ENCODE measurements around the gene RSAD1.

Gene RSAD1

DNA sequence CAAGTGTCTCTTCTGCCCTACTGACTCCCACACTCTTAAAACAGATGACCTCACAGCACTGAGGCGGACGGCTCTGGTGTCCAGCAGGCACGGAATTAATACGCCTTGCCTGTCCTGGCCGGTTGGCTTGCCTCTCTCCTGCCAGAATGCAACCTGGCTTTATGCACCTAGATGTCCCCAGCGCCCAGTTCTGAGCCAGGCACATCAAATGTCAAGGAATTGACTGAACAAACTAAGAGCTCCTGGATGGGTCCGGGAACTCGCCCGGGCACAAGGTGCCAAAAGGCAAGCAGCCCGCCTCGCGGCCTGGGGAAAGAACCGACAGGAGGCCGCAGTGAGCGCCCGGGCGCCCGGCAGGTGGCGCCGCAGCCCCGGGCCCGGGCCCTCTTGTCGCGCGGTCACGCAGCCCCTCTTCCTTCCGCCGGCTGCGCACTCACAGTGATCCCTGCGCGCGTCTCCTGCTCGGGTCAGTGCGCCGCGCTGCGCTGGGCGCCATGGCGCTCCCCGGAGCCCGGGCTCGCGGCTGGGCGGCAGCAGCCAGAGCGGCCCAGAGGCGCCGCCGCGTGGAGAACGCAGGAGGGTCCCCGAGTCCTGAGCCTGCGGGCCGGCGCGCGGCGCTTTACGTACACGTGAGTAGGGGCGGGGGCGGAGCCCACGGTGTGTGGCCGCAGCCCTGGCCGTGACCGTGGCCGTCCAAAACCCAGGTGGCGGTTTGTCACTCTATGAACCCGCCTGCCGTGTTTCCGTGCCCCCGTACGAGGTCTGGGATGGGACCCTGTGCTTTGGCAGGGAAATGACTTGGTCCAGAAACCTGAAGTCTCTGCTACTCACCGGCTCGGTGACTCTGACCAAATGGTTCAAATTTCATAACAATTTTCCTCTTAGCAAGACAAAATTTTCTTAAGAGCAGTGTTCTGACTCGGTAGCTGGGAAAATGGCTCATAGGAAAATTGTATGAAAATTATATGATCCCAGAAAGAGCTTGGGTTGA is at the start of gene RSAD1:
TSS of gene RSAD1 (plus strand) at position 470 of the 991 bp plus-strand sequence. CDS start at position 495, 25 bp downstream.
- DNase-seq = peak; percentile 89

GRCh38 chr17:50429793-50430192 is 48.9 kb upstream of the RSAD1 start:
- no peak for DNase-seq

DNA sequence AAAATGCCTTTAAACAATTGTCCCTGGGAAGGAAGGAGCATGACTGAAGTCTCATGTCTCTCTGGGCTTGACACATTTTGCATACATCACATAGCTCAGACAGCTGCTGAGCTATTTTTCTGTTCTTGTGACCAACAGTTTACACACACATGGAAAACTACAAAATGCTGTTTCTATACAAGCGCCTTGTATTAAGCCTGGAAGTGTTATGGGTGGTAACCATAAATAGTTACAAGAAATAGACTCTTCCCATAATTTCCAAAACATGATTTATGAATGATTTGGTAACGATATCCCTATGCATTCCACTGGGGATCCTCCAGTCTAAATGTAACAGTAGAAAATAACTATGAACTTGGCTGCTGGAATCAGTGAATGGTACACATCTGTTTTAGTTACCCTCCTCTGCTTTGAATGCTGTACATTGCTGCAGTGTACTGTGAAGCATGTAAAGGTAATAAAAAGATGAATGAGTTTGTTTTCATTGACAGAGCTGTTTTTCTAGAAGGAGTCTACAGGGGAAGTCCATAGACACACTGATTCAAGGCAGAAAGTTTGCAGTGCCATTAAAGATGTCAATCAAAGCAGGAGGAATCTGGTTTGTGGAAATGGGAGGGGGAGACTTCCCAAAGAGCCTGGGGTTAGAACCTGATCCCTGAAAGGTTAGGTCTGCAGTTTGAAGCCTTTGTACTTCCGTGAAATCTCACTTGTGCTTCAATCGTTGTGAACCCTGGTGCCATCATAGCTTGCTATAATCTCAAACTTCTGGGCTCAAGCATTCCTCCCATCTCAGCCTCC is 47.6 kb upstream of the RSAD1 start:
- DNase-seq = no peak

GRCh38 chr17:50432125-50432762 is 46.4 kb upstream of the RSAD1 start:
- DNase-seq = no peak

DNA sequence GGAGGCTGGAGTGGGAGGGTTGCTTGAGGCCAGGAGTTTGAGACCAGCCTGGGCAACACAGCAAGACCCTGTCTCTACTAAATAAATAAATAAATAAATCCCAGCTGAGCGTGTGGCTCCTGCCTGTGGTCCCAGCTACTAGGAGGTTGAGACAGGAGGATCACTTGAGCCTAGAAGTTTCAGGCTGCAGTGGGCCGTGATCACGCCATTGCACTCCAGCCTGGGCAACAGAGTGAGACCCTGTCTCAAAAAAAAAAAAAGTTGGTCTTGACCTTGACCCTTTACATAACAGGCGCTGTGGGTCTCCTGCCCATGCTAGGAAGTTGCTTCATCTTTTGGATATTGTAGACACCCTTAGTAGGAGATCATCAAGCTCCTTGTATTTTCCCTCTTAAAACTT is 41.3 kb upstream of the RSAD1 start:
- no peak for DNase-seq

- DNase-seq = no peak
These were observed 39.7 kb upstream of the RSAD1 start for GRCh38 chr17:50439008-50439407.

DNA sequence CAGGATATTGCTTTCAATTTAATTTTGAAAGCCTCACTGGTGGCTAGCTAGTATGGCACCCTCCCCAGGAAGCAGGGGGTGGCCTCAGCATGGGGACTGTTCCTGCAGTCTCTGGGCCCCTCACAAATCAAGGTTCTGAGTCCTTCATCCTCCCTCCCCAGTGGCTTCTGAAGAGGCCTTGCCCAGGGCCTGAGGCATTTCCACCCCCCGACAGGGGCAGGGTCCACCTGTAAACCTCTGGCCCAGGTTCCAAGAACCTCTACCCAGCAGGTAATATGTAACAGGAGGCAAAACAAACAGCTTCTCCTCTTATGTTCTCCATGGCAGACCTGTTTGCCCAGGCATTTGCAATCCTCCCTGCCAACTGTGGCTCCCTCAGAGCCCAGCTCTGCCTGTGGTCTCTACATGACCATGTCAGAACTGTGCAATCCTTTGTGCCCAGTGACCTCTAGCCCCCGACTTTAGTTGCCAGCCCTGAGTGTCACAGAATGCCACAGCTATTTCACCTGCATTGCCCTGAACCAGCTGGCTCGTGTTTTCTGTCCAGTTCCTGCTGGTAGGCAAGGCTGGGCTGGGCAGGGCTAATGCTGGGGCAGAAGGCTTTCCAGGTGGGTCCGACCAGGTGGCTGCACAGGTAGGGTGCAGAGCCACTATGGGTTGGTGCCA is 38.4 kb upstream of the RSAD1 start:
- no peak for DNase-seq

- DNase-seq = no peak
These were observed 37.5 kb upstream of the RSAD1 start for GRCh38 chr17:50440838-50441829.

GRCh38 chr17:50443505-50443974 is 35.1 kb upstream of the RSAD1 start:
- no peak for DNase-seq

GRCh38 chr17:50444841-50445715 is 33.6 kb upstream of the RSAD1 start:
- no peak for DNase-seq

GRCh38 chr17:50445730-50446325 is 32.8 kb upstream of the RSAD1 start:
- no peak for DNase-seq

- DNase-seq = no peak
These were observed 30.6 kb upstream of the RSAD1 start for GRCh38 chr17:50447870-50448595.

DNA sequence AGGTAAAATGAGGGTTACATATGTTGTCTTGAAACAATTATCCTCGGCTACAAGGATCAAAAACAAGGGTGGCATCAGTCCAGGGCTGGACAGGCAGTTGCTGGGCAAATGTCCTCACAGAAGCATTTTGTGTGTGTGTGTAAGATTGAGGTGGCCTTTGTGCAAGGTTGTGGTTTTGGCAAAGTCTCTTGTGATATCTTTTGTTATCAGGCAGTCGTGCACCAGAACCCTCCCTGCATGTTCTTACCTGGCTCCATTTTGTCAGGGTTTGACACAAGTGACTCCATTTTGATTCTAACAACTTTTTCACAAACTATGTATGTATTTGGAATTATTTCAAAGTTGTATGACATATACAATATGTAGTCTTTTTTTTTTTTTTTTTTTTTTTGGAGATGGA is 30.0 kb upstream of the RSAD1 start:
- no peak for DNase-seq

DNA sequence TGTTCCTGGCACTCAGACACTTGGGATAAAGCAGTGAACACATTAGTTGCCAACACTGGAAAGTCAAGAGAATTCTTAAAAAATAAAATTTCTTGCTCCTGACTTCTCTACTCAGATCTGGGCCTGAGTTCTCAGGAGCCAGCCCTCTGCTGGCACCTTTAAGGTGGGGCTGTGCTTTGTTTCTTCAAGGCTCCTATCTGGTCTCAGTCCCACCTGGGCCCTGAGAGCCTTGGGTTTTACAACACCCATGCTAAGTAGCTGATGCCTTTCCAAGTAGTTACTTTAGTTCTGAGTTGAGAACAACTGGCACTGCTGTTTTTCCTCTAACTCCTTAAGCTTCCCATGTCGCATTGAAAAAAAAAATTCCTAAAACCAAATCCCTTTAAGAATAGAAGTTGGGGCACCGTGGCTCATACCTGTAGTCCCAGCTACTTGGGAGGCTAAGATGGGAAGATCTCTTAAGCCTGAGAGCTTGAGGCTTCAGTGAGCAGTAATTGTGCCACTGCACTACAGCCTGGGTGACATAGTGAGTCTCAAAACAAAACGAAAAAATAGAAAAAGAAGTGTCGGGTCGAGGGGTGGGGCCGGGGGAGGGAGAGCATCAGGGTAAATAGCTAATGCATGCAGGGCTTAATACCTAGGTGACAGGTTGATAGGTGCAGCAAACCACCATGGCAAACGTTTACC is 26.6 kb upstream of the RSAD1 start:
- DNase-seq = no peak

GRCh38 chr17:50452630-50453300 is 25.9 kb upstream of the RSAD1 start:
- no peak for DNase-seq

GRCh38 chr17:50453901-50454300 is 24.8 kb upstream of the RSAD1 start:
- DNase-seq = no peak

GRCh38 chr17:50457621-50458020 is 21.0 kb upstream of the RSAD1 start:
- no peak for DNase-seq

DNA sequence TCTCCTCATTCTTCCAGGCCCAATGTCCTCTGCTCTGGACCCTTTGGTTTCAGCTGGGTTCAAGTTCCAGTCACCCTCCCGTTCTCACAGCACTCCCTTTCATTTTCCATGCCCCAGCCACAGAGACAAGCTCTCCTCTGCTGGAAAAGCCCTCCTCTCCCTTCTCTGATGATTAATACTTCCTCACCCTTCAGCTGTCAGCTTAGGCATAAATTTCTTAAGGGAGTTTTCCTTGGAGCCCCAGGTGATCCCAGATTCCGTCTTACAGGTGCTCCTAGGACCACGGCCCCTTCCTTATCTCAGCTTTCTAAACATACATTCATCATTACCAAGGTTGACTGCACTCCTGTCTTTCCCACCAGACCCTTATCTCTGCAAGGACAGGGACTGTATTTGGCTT is 20.4 kb upstream of the RSAD1 start:
- no peak for DNase-seq

Data from NCI-H526 treated with DMSO at 0.1 percent for 48 hours (cell line).